Calu3 (cell line): ENCODE measurements around the gene ARMH1. TPM values are rescaled to one million over a fixed set of nuclear protein-coding genes. Genes with fewer than 3 reads are reported as not detected.

Experiments used
- BruUV-seq: library from RNA; stranded (reverse); fragments of 400-500 nt; replicated peaks from 2 replicates; lab custom pipeline; 2021; lab: Mats Ljungman, UMichigan
- CTCF ChIA-PET: fragments of 300-600 bp; sonication (Branson Sonifier 250); formaldehyde crosslinking; loops from one replicate; lab custom pipeline; 2022; ENCODE audit warnings: antibody characterized with exemption; lab: Charles Lee
- DNase-seq: peaks from one replicate; pipeline ENCODE4 v3.0.0; 2022
- H3K27ac Mint-ChIP-seq: one replicate; pipeline ENCODE4 v1.8.0; 2022; ENCODE audit warnings: mixed read lengths; ENCODE audit not compliant: unreplicated experiment
- H3K27me3 Mint-ChIP-seq: one replicate; pipeline ENCODE4 v1.8.0; 2022; ENCODE audit warnings: mixed read lengths; ENCODE audit not compliant: unreplicated experiment
- H3K36me3 Mint-ChIP-seq: one replicate; pipeline ENCODE4 v1.8.0; 2022; ENCODE audit warnings: mild to moderate bottlenecking, moderate library complexity, mixed read lengths; ENCODE audit not compliant: insufficient read depth, unreplicated experiment
- H3K4me1 Mint-ChIP-seq: one replicate; pipeline ENCODE4 v1.8.0; 2022; ENCODE audit warnings: mild to moderate bottlenecking, low read depth, mixed read lengths; ENCODE audit not compliant: unreplicated experiment
- H3K4me3 Mint-ChIP-seq: one replicate; pipeline ENCODE4 v1.8.0; 2022; ENCODE audit warnings: mild to moderate bottlenecking, low read depth, moderate library complexity, mixed read lengths; ENCODE audit not compliant: unreplicated experiment
- H3K9me3 Mint-ChIP-seq: one replicate; pipeline ENCODE4 v1.8.0; 2022; ENCODE audit warnings: low read depth, mixed read lengths; ENCODE audit not compliant: unreplicated experiment
- intact Hi-C: fragments of 100-400 bp; cut with micrococcal nuclease; formaldehyde crosslinking; loops from one replicate; pipeline ENCODE4 v1.10.0; 2022; ENCODE audit not compliant: unreplicated experiment
- total RNA-seq: library from RNA; stranded (reverse); gene quantifications from 2 replicates; pipeline ENCODE4 v1.2.3, GENCODE V29; 2022
- TF ChIP-seq, protein P1 (sequence below): fragments of 200-600 bp; IDR thresholded peaks from one replicate; pipeline ENCODE4 v1.8.0; 2022; ENCODE audit warnings: antibody characterized with exemption; ENCODE audit not compliant: unreplicated experiment

Gene ARMH1
- total RNA-seq, 1 experiment from 2014 or later: 5.8 TPM

DNA sequence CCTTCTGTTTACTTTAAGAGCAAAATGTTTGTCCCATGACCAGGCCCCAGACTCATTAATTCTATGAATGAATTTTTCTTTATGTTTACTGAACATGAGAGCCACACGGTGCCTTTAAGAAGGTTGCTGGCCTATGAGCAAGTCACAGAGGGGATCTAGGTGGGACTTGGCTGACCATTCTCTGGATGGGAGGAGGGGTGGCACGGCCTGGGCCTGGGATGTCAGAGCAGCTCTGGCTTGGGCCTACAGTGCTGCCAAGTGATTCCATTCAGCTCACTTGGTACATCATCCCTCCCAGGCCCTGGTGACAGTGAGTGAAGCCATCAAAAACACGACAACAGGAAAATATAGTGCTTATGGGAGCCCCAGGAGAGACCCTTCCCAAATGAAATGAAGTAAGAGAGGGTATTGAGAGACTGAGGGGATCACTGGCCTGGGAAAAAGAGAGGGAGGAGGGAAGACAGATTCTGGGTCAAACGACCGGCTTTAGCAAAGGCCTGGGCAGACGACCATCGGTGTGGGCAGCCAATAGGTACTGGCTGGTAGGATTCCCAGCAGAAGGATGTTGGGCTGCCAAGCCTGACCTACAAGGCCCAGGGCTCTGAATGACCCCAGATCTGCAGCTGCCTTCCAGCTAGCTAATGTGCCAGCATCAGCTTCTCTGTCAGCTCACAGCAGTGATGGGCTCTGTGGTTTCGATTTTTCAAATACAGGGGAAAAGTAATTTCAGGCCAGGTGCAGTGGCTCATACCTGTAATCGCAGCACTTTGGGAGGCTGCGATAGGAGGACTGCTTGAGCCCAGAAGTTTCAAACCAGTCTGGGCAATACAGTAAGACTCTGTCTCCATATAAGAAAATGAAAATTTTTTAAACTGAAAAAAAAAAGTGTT, 3.5 kb upstream of the ARMH1 start:
- Mint-ChIP-seq H3K36me3 (peaks cover 17% of the 10 kb centered on the region), H3K4me3 (no peak overlapping the region), H3K9me3 (no peaks in the 10 kb centered on the region), H3K27ac (no peak overlapping the region), H3K4me1 (no peaks in the 10 kb centered on the region), H3K27me3 (no peaks in the 10 kb centered on the region)
- no peak for DNase-seq
- CTCF ChIA-PET: no interaction called here
- intact Hi-C loops: no loop called here
- TF ChIP-seq, protein P1, sequence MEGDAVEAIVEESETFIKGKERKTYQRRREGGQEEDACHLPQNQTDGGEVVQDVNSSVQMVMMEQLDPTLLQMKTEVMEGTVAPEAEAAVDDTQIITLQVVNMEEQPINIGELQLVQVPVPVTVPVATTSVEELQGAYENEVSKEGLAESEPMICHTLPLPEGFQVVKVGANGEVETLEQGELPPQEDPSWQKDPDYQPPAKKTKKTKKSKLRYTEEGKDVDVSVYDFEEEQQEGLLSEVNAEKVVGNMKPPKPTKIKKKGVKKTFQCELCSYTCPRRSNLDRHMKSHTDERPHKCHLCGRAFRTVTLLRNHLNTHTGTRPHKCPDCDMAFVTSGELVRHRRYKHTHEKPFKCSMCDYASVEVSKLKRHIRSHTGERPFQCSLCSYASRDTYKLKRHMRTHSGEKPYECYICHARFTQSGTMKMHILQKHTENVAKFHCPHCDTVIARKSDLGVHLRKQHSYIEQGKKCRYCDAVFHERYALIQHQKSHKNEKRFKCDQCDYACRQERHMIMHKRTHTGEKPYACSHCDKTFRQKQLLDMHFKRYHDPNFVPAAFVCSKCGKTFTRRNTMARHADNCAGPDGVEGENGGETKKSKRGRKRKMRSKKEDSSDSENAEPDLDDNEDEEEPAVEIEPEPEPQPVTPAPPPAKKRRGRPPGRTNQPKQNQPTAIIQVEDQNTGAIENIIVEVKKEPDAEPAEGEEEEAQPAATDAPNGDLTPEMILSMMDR: no peak
- no TSS peak for BruUV-seq

DNA sequence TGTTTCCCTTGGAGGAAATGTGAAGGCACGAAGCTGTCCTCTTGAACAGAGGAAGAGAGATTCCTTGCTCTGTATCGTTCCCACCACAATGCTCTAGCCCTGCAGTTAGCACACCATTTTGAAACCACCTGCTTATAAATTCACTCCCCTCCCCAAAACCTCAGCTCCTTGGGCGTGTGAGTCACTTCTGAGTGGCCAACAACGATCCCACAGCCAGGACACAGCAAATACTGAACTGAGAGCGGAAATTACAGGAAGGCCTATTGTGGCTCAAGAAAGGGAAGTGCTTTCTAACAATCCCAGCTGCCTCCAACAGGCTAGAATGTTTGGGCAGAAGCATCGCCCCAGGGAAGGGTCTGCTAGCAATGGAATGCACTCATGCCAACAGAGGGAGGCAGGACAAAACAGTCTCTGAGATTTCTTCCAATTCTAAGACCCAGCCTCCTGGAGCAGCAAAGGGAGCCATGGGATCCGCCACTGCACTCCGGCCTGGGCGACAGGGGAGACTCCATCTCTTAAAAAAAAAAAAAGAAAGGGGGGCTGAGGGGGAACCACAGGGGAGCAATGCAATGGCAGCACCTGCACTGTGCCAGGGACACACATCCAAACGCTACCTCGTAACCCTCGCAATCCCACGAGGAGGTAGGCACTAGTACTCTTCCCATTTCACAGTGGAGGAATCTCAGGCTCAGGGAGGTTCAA, 2.1 kb upstream of the ARMH1 start:
- Mint-ChIP-seq H3K27me3 (no peaks in the 10 kb centered on the region), H3K4me1 (no peaks in the 10 kb centered on the region), H3K9me3 (no peaks in the 10 kb centered on the region), H3K27ac (no peak overlapping the region), H3K36me3 (peaks cover 17% of the 10 kb centered on the region), H3K4me3 (no peak overlapping the region)
- CTCF ChIA-PET: interaction anchor here (1.4 kb wide), 1 partner anchor 17 kb away, joined by 3 read pairs; no protein-coding TSS in a partner anchor
- no peak for DNase-seq
- BruUV-seq: no TSS peak
- TF ChIP-seq, protein P1: no peak
- intact Hi-C loops: no loop called here

DNA sequence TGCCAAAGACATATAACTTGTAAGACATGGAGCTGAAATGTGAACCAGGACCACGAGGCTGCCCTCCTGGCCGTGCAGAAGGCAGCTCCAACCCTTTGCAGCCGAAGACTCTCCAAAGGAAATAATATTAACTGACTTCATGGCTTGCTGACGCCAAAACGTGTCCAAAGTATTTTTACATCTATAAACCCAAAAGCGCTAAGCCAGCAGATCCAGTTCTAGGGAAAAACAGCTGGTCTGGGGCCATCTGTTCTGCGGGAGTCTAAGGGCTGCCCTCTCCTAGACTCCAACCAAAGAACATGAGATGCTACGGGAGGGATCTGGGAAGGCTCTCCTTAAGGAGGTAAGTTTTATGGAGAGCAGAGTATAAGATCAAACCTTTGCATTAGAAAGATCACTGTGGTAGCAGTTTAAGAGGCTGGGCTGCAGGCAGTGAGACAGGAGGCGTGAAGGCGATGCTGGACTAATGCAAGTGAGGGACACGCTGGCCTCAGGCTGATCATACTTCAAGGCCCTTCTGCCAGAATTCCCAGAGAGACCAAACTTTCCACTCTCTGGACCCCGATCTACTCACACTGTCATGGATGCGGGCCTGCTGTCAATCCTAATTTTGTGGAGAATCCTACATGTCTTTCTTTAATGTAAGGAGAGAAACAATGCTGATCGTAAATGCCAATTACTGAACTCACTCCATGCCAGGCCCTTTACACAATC, 1.4 kb upstream of the ARMH1 start:
- CTCF ChIA-PET: interaction anchor here (1.1 to 1.4 kb wide), 3 partner anchors 10 to 20 kb away, joined by 3 read pairs; no protein-coding TSS in a partner anchor
- BruUV-seq: TSS peak; percentile 60
- Mint-ChIP-seq H3K4me3 (peak overlapping the region; percentile 83), H3K4me1 (no peaks in the 10 kb centered on the region), H3K27me3 (no peaks in the 10 kb centered on the region), H3K9me3 (no peaks in the 10 kb centered on the region), H3K27ac (no peak overlapping the region), H3K36me3 (peaks cover 17% of the 10 kb centered on the region)
- no peak for DNase-seq
- TF ChIP-seq, protein P1: no peak
- intact Hi-C loops: no loop called here

DNA sequence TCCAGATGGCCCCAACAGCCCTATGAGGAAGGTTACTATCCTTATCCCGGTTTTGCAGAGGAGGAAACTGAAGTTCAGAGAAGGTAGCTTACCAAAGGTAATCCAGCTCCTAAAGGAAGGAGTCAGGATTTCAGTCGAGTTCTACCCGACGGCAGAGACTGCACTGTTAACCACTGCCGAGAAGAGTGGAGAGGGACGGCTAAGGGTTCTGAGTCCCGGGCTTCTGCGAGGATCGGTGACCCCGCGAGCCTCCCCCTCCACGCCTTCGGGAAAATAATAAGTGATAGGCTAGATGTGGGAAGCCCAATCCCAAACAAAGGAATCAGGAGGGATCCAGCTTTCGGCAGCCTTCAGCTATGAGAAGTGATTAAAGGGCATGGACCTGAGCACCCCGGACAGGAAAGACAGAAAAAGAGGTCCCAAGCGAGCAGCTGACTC, 820 bp upstream of the ARMH1 start:
- BruUV-seq: no TSS peak
- no peaks in the 10 kb centered on the region for H3K9me3 Mint-ChIP-seq
- intact Hi-C loops: no loop called here
- H3K4me1 Mint-ChIP-seq: no peaks in the 10 kb centered on the region
- CTCF ChIA-PET: interaction anchor here (0.6 to 2.0 kb wide), 6 partner anchors 9 to 625 kb away, joined by 3 to 6 read pairs (median 3); no protein-coding TSS in a partner anchor
- TF ChIP-seq, protein P1: no peak
- peak overlapping the region; percentile 95 for H3K27ac Mint-ChIP-seq
- H3K36me3 Mint-ChIP-seq: peaks cover 17% of the 10 kb centered on the region
- no peaks in the 10 kb centered on the region for H3K27me3 Mint-ChIP-seq
- DNase-seq: no peak
- peak overlapping the region; percentile 83 for H3K4me3 Mint-ChIP-seq
